ENCODE results near the gene LAMTOR2.

The LAMTOR2 gene

DNA sequence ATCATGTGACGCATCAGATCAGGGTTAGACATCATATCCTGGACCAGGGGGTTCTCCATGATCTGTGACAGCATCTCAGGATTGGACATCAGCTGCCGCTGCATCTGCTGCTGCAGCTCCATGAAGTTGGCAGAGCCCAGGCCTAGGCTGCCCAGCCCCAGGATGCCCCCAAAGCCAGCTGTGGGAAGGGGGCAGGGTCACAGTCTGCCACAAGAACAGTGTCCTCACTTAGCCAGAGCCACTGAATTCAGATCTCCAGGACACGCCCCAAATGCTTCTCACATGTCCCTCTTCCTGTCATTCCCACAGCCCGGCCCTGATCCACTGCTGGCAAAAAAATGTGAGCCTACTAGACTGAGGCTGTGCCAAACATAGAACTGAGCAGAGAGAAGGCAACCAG, 4.2 kb upstream of the LAMTOR2 start:
- H3K36me3 ChIP-seq (ENCODE audit: low read depth): peaks cover 27% of the 10 kb centered on the region
- no peaks in the 10 kb centered on the region for H3K4me1 ChIP-seq (ENCODE audit: insufficient read depth, poor library complexity, severe bottlenecking)
- no peak overlapping the region for H3K27ac ChIP-seq (ENCODE audit: poor library complexity, severe bottlenecking)
- no peaks in the 10 kb centered on the region for H3K9me3 ChIP-seq (ENCODE audit: severe bottlenecking)
- ATAC-seq (ENCODE audit: low read depth) (no peak), DNase-seq (ENCODE audit: low spot score) (no peak)
- H3K27me3 ChIP-seq (ENCODE audit: insufficient read depth, poor library complexity, severe bottlenecking): no peaks in the 10 kb centered on the region
- H3K4me3 ChIP-seq (ENCODE audit: severe bottlenecking): no peak overlapping the region
- TF ChIP-seq, protein P1, sequence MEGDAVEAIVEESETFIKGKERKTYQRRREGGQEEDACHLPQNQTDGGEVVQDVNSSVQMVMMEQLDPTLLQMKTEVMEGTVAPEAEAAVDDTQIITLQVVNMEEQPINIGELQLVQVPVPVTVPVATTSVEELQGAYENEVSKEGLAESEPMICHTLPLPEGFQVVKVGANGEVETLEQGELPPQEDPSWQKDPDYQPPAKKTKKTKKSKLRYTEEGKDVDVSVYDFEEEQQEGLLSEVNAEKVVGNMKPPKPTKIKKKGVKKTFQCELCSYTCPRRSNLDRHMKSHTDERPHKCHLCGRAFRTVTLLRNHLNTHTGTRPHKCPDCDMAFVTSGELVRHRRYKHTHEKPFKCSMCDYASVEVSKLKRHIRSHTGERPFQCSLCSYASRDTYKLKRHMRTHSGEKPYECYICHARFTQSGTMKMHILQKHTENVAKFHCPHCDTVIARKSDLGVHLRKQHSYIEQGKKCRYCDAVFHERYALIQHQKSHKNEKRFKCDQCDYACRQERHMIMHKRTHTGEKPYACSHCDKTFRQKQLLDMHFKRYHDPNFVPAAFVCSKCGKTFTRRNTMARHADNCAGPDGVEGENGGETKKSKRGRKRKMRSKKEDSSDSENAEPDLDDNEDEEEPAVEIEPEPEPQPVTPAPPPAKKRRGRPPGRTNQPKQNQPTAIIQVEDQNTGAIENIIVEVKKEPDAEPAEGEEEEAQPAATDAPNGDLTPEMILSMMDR (IDR thresholded peaks at IDR 0.05; ENCODE audit: poor library complexity, severe bottlenecking): no peak

- no peaks in the 10 kb centered on the region for H3K27me3 ChIP-seq (ENCODE audit: insufficient read depth, poor library complexity, severe bottlenecking)
- peaks cover 30% of the 10 kb centered on the region for H3K36me3 ChIP-seq (ENCODE audit: low read depth)
- ATAC-seq (ENCODE audit: low read depth) (no peak), DNase-seq (ENCODE audit: low spot score) (no peak)
- TF ChIP-seq, protein P1 (IDR thresholded peaks at IDR 0.05; ENCODE audit: poor library complexity, severe bottlenecking): no peak
- H3K27ac ChIP-seq (ENCODE audit: poor library complexity, severe bottlenecking): no peak overlapping the region
- H3K9me3 ChIP-seq (ENCODE audit: severe bottlenecking): no peaks in the 10 kb centered on the region
- H3K4me3 ChIP-seq (ENCODE audit: severe bottlenecking): no peak overlapping the region
- no peaks in the 10 kb centered on the region for H3K4me1 ChIP-seq (ENCODE audit: insufficient read depth, poor library complexity, severe bottlenecking)
These were observed 3.4 kb upstream of the LAMTOR2 start for GRCh38 chr1:156051011-156051725.

DNA sequence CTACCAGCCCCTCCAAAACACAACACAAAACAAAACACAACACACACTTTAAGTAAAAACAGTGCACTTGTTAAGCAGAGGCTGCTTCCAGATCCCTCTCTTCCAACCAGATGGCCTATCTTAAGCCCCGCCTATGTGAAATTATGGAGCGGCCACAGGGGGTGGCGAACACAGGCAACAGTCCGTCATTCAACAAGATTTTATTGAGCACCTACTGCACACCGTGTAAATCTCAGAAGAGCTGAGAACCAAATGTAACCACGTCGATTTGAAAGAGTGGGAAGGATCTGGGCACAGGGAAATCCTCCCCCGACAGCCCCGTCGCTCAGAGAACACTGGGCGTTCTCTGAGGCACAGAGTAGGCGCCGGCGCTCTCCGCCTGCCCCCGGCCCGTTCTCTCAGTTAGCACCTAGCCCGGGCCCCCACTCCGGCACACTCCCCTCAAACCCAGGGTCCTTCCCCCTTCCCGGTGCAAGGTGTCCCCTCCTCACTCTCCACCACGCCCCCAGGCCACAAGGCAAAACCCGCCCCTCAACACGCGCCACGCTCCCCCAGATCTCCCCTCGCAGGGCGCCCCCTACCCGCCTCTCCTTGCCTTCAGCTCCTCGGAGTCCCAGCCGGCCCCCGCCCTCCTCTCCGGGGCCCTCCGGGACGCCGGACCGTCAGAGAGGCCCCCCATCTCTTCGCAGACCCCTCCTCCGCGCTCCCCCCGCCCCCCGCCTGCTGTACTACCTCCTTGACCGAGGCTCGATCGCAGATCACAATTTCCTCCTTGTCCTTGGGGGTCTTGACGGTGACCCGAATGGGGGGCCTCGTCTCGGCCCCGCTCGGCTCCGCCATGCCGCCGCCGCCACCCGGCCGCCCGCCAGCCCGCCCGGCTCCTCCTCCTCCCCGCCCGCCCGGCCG, 1.5 kb upstream of the LAMTOR2 start:
- Histone ChIP-seq H3K27me3 (ENCODE audit: insufficient read depth, poor library complexity, severe bottlenecking) (no peaks in the 10 kb centered on the region), H3K27ac (ENCODE audit: poor library complexity, severe bottlenecking) (peak overlapping the region; percentile 90), H3K36me3 (ENCODE audit: low read depth) (peaks cover 23% of the 10 kb centered on the region), H3K4me3 (ENCODE audit: severe bottlenecking) (peak overlapping the region; percentile 87), H3K9me3 (ENCODE audit: severe bottlenecking) (no peaks in the 10 kb centered on the region), H3K4me1 (ENCODE audit: insufficient read depth, poor library complexity, severe bottlenecking) (no peaks in the 10 kb centered on the region)
- ATAC-seq (ENCODE audit: low read depth): peak; percentile 35
- DNase-seq (ENCODE audit: low spot score): peak; percentile 69
- TF ChIP-seq, protein P1 (IDR thresholded peaks at IDR 0.05; ENCODE audit: poor library complexity, severe bottlenecking): no peak

GRCh38 chr1:156053768-156054499, 648 bp upstream of the LAMTOR2 start, which contains the start of gene UBQLN4:
TSS of gene UBQLN4 (minus strand) at chr1:156053798. CDS start at chr1:156053701, 97 bp downstream.
- Histone ChIP-seq H3K27me3 (ENCODE audit: insufficient read depth, poor library complexity, severe bottlenecking) (no peaks in the 10 kb centered on the region), H3K36me3 (ENCODE audit: low read depth) (peaks cover 15% of the 10 kb centered on the region), H3K4me3 (ENCODE audit: severe bottlenecking) (peak within 1 kb of the TSS; percentile 87), H3K9me3 (ENCODE audit: severe bottlenecking) (no peaks in the 10 kb centered on the region), H3K4me1 (ENCODE audit: insufficient read depth, poor library complexity, severe bottlenecking) (no peaks in the 10 kb centered on the region), H3K27ac (ENCODE audit: poor library complexity, severe bottlenecking) (peak within 1 kb of the TSS; percentile 90)
- DNase-seq (ENCODE audit: low spot score) (peak; percentile 85), ATAC-seq (ENCODE audit: low read depth) (peak; percentile 48)
- TF ChIP-seq, protein P1 (IDR thresholded peaks at IDR 0.05; ENCODE audit: poor library complexity, severe bottlenecking): peak; percentile 75

All from RWPE2 (cell line).